Sigmoid colon (tissue), 3 donors: ENCODE data around the gene SNX19.

Experiments used
- CTCF ChIP-seq, 4 experiments: fragments of 450-650 bp in 3 of 4; fragments of 200-600 bp in 1 of 4; IDR thresholded peaks; one replicate each; pipeline ENCODE4 v1.5.1; 2016 to 2019; ENCODE audit warnings: antibody characterized with exemption in 4 of 4, mild to moderate bottlenecking in 3 of 4, moderate library complexity in 2 of 4
- POLR2A ChIP-seq, 2 donors: fragments of 450-650 bp; IDR thresholded peaks; one replicate each; pipeline ENCODE4 v1.6.1; 2016; ENCODE audit warnings: antibody characterized with exemption in 2 of 2, mild to moderate bottlenecking in 2 of 2, moderate library complexity in 2 of 2

- no peak for TF ChIP-seq CTCF (IDR thresholded peaks at IDR 0.05)
- no peak for TF ChIP-seq POLR2A (IDR thresholded peaks at IDR 0.05)
Measured at GRCh38 chr11:130879836-130880235, 36.4 kb downstream of the SNX19 start.
